GM13977 (cell line): Measurements from ENCODE around the gene PGC.

ENCODE experiments used
- DNase-seq: peaks from one replicate; pipeline ENCODE4 v3.0.0; 2012; ENCODE audit warnings: low spot score
- CTCF ChIP-seq: IDR thresholded peaks from 2 replicates; pipeline ENCODE4 v1.5.1; 2012; ENCODE audit warnings: mild to moderate bottlenecking, control low read depth; ENCODE audit not compliant: insufficient read depth; ENCODE audit errors: extremely low read depth, missing control alignments
- in situ Hi-C: fragments of 300-500 bp; cut with MboI; formaldehyde crosslinking; loops from one replicate; pipeline ENCODE4 v1.12.0; 2022; ENCODE audit warnings: low sequenced_read_pairs, low pct_unique_long_range_greater_than_20kb, mixed read lengths, inconsistent platforms; ENCODE audit not compliant: unreplicated experiment

Gene PGC

GRCh38 chr6:41729624-41730023 is 17.6 kb downstream of the PGC start:
- in situ Hi-C loops = no loop called here
- DNase-seq = no peak
- TF ChIP-seq CTCF = no peak

- in situ Hi-C loops = no loop called here
- no peak for TF ChIP-seq CTCF
- no peak for DNase-seq
Observed at GRCh38 chr6:41728954-41729353, 18.2 kb downstream of the PGC start.

- in situ Hi-C loops = no loop called here
- DNase-seq = no peak
- no peak for TF ChIP-seq CTCF
Observed at GRCh38 chr6:41728073-41728936, 18.9 kb downstream of the PGC start.

GRCh38 chr6:41727705-41728072 is 19.5 kb downstream of the PGC start:
- in situ Hi-C loops = no loop called here
- no peak for DNase-seq
- no peak for TF ChIP-seq CTCF

- TF ChIP-seq CTCF = no peak
- no peak for DNase-seq
- in situ Hi-C loops = no loop called here
Observed at GRCh38 chr6:41726876-41727275, 20.3 kb downstream of the PGC start.

- no peak for TF ChIP-seq CTCF
- in situ Hi-C loops = no loop called here
- no peak for DNase-seq
Observed at GRCh38 chr6:41724586-41725501, 22.4 kb downstream of the PGC start.
